Osteoblast (primary cell): ENCODE data around the gene FAM187B. TPM values are rescaled to one million over a fixed set of nuclear protein-coding genes. Genes with fewer than 3 reads are reported as not detected.

Experiments
- DNase-seq: peaks from one replicate; pipeline ENCODE4 v3.0.0; 2011; ENCODE audit warnings: low spot score, mixed read lengths; ENCODE audit not compliant: insufficient read length; ENCODE audit errors: missing footprints
- H2AFZ ChIP-seq: 2 replicates; pipeline ENCODE4 v1.6.0; 2011; ENCODE audit warnings: mild to moderate bottlenecking, low read length
- H3K27ac ChIP-seq: 2 replicates; pipeline ENCODE4 v1.5.1; 2011; ENCODE audit warnings: mild to moderate bottlenecking, low read depth, low read length, moderate library complexity
- H3K27me3 ChIP-seq: 2 replicates; pipeline ENCODE4 v1.6.0; 2012; ENCODE audit warnings: mild to moderate bottlenecking, control low read depth, inconsistent platforms, low read length, moderate library complexity; ENCODE audit not compliant: insufficient read depth
- H3K36me3 ChIP-seq: 2 replicates; pipeline ENCODE4 v1.5.1; 2011; ENCODE audit warnings: mild to moderate bottlenecking, low read length, control low read depth, moderate library complexity; ENCODE audit not compliant: insufficient read depth
- H3K4me1 ChIP-seq: 2 replicates; pipeline ENCODE4 v1.5.1; 2011; ENCODE audit warnings: mild to moderate bottlenecking, low read length, control low read depth, moderate library complexity; ENCODE audit not compliant: insufficient read depth
- H3K4me2 ChIP-seq: 2 replicates; pipeline ENCODE4 v1.6.0; 2011; ENCODE audit warnings: mild to moderate bottlenecking, low read length; ENCODE audit not compliant: insufficient read depth
- H3K4me3 ChIP-seq: fragments of 200-600 bp; sonication (generic); 3 replicates; pipeline ENCODE4 v1.5.1; 2012; ENCODE audit warnings: mild to moderate bottlenecking, low read length, inconsistent platforms; ENCODE audit not compliant: insufficient read depth
- H3K79me2 ChIP-seq: 2 replicates; pipeline ENCODE4 v1.6.0; 2012; ENCODE audit warnings: mild to moderate bottlenecking, low read length, control low read depth, inconsistent platforms; ENCODE audit not compliant: insufficient read depth
- H3K9me3 ChIP-seq: 2 replicates; pipeline ENCODE4 v1.5.1; 2011; ENCODE audit warnings: low read depth, low read length, control low read depth
- H4K20me1 ChIP-seq: 2 replicates; pipeline ENCODE4 v1.6.0; 2012; ENCODE audit warnings: mild to moderate bottlenecking, low read length, control low read depth; ENCODE audit not compliant: insufficient read depth
- total RNA-seq: library from RNA; depleted of rRNA; stranded (reverse); fragments of >200 nt; gene quantifications from 2 replicates; pipeline ENCODE4 v1.2.3, GENCODE V29; 2012
- TF ChIP-seq, protein P1 (sequence below): IDR thresholded peaks from 2 replicates; pipeline ENCODE4 v1.5.1; 2011; ENCODE audit warnings: mild to moderate bottlenecking, low read depth, low read length, moderate library complexity; ENCODE audit errors: extremely low read depth

Gene FAM187B
- total RNA-seq, 1 donor: not detected

DNA sequence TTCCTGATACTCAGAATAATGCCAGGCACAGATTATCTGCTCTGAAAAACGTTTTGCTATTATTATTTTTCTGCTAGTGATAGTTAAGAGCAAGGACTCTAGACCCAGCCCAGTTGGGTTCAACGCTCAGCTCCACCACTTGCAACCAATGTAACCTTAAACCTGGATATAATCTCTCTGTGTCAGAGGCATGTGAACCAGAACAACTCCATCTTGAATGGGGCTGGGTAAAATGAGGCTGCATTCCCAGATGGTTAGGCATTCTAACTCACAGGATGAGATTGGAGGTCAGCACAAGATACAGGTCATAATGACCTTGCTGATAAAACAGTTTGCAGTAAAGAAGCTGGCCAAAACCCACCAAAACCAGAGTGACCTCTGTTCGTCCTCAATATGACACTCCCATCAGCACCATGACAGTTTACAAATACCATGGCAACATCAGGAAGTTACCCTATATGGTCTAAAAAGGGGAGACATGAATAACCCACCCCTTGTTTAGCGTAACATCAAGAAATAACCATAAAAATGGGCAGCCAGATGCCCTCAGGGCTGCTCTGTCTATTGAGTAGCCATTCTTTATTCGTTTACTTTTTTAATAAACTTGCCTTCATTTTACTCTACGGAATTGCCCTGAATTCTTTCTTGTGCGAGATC, 13.6 kb downstream of the FAM187B start:
- no peaks in the 10 kb centered on the region for H3K36me3 ChIP-seq
- H2AFZ ChIP-seq: no peak overlapping the region
- DNase-seq: no peak
- H3K79me2 ChIP-seq: no peaks in the 10 kb centered on the region
- H3K4me3 ChIP-seq: no peak overlapping the region
- H3K27me3 ChIP-seq: no peaks in the 10 kb centered on the region
- peaks cover 8% of the 10 kb centered on the region for H3K4me1 ChIP-seq
- H3K9me3 ChIP-seq: no peaks in the 10 kb centered on the region
- no peak overlapping the region for H3K4me2 ChIP-seq
- H3K27ac ChIP-seq: no peak overlapping the region
- no peaks in the 10 kb centered on the region for H4K20me1 ChIP-seq
- TF ChIP-seq, protein P1, sequence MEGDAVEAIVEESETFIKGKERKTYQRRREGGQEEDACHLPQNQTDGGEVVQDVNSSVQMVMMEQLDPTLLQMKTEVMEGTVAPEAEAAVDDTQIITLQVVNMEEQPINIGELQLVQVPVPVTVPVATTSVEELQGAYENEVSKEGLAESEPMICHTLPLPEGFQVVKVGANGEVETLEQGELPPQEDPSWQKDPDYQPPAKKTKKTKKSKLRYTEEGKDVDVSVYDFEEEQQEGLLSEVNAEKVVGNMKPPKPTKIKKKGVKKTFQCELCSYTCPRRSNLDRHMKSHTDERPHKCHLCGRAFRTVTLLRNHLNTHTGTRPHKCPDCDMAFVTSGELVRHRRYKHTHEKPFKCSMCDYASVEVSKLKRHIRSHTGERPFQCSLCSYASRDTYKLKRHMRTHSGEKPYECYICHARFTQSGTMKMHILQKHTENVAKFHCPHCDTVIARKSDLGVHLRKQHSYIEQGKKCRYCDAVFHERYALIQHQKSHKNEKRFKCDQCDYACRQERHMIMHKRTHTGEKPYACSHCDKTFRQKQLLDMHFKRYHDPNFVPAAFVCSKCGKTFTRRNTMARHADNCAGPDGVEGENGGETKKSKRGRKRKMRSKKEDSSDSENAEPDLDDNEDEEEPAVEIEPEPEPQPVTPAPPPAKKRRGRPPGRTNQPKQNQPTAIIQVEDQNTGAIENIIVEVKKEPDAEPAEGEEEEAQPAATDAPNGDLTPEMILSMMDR: no peak

DNA sequence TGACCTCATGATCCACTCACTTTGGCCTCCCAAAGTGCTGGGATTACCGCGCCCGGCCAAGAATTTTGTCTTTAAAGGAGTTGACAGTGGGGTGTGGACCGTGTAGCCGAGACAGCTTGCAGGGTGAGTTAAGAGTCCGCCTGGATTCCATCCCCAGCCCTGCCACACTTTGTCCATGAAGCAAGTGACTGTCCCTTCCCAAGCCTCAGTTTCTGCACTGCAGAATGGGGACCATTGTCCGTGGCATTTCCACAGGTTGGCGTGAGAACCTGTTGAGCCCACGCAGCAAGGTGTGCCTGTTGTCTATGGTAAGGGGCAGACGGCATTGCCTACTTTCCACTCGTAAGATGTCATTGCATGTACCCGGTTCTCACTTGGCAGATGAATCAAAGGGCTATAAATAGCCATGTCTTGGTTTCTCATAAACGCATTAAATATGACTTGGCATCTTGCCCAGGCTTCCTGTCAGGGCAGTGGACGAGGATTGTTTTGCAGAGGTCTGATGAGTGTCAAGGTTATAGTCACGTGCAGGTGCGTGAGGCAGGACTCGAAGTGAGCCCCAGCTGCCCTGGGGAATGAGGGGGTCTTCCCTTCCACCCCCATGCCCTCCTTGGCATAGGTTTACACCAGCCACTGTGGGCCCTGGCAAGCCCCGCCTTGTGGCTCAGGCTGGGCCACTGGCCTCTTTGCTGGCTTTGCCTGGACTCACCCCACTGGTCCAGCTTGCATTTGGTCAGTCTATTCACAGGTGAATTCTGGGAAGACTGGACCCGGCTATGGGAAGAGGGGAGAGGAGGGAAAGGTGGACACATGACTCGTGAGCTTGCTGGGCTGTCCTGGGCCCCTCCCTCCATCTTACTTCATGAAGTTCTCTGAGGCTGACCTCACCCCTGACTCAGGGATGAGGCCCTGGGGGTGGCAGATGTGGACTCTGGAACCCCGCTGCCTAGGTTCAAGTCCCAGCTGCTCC, 14.6 kb downstream of the FAM187B start:
- peak overlapping the region; percentile 33 for H3K4me3 ChIP-seq
- H3K9me3 ChIP-seq: no peaks in the 10 kb centered on the region
- H3K4me1 ChIP-seq: peaks cover 8% of the 10 kb centered on the region
- H3K79me2 ChIP-seq: no peaks in the 10 kb centered on the region
- H4K20me1 ChIP-seq: no peaks in the 10 kb centered on the region
- no peaks in the 10 kb centered on the region for H3K27me3 ChIP-seq
- H2AFZ ChIP-seq: no peak overlapping the region
- H3K4me2 ChIP-seq: peak overlapping the region; percentile 34
- TF ChIP-seq, protein P1: no peak
- no peak overlapping the region for H3K27ac ChIP-seq
- peak; percentile 76 for DNase-seq
- H3K36me3 ChIP-seq: no peaks in the 10 kb centered on the region

- Histone ChIP-seq H3K27me3 (no peaks in the 10 kb centered on the region), H2AFZ (no peak overlapping the region), H3K27ac (no peak overlapping the region), H3K4me1 (peaks cover 8% of the 10 kb centered on the region), H3K9me3 (no peaks in the 10 kb centered on the region), H3K36me3 (no peaks in the 10 kb centered on the region), H3K4me3 (no peak overlapping the region), H3K4me2 (no peak overlapping the region), H4K20me1 (no peaks in the 10 kb centered on the region), H3K79me2 (no peaks in the 10 kb centered on the region)
- no peak for DNase-seq
- TF ChIP-seq, protein P1: no peak
Observed at GRCh38 chr19:35212241-35212640, 16.3 kb downstream of the FAM187B start.

- DNase-seq: peak; percentile 35
- Histone ChIP-seq H3K27me3 (no peaks in the 10 kb centered on the region), H3K79me2 (no peaks in the 10 kb centered on the region), H3K4me3 (no peak overlapping the region), H3K4me2 (no peak overlapping the region), H4K20me1 (no peaks in the 10 kb centered on the region), H3K9me3 (no peaks in the 10 kb centered on the region), H3K36me3 (no peaks in the 10 kb centered on the region), H3K4me1 (peaks cover 8% of the 10 kb centered on the region), H2AFZ (no peak overlapping the region), H3K27ac (no peak overlapping the region)
- TF ChIP-seq, protein P1: no peak
Observed at GRCh38 chr19:35211545-35212230, 16.9 kb downstream of the FAM187B start.
